A549 (cell line): ENCODE data around the gene LCN2.

Experiments
- CBX8 ChIP-seq: fragments of 200-600 bp; sonication (generic); IDR thresholded peaks from 2 replicates; pipeline ENCODE4 v1.6.1; 2016
- NR3C1 ChIP-seq: fragments of >200 bp; sonication (Bioruptor Twin); formaldehyde crosslinking; IDR thresholded peaks from 3 replicates; pipeline ENCODE4 v1.6.1; 2017
- POLR2A ChIP-seq: IDR thresholded peaks from 2 replicates; pipeline ENCODE4 v1.6.1; 2012; ENCODE audit warnings: mild to moderate bottlenecking, low read length
- RFX5 ChIP-seq: fragments of 450-650 bp; IDR thresholded peaks from 2 replicates; pipeline ENCODE4 v1.7.1; 2014; ENCODE audit warnings: antibody characterized with exemption, mild to moderate bottlenecking, moderate library complexity
- TF ChIP-seq, protein P1 (sequence below): fragments of >200 bp; sonication (Bioruptor Twin); formaldehyde crosslinking; IDR thresholded peaks from 3 replicates; pipeline ENCODE4 v1.5.1; 2016

GRCh38 chr9:128116104-128117083 is 32.9 kb upstream of the LCN2 start:
- TF ChIP-seq POLR2A (no peak), CBX8 (no peak), NR3C1 (no peak), RFX5 (no peak)
- TF ChIP-seq, protein P1, sequence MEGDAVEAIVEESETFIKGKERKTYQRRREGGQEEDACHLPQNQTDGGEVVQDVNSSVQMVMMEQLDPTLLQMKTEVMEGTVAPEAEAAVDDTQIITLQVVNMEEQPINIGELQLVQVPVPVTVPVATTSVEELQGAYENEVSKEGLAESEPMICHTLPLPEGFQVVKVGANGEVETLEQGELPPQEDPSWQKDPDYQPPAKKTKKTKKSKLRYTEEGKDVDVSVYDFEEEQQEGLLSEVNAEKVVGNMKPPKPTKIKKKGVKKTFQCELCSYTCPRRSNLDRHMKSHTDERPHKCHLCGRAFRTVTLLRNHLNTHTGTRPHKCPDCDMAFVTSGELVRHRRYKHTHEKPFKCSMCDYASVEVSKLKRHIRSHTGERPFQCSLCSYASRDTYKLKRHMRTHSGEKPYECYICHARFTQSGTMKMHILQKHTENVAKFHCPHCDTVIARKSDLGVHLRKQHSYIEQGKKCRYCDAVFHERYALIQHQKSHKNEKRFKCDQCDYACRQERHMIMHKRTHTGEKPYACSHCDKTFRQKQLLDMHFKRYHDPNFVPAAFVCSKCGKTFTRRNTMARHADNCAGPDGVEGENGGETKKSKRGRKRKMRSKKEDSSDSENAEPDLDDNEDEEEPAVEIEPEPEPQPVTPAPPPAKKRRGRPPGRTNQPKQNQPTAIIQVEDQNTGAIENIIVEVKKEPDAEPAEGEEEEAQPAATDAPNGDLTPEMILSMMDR: no peak
